ENCODE results near the gene SETD3.

Gene SETD3

GRCh38 chr14:99454246-99454645 is 26.4 kb downstream of the SETD3 start:
- no peak for DNase-seq (ENCODE audit: low spot score)
- H3K4ac ChIP-seq (ENCODE audit: low read length): no peak overlapping the region

DNA sequence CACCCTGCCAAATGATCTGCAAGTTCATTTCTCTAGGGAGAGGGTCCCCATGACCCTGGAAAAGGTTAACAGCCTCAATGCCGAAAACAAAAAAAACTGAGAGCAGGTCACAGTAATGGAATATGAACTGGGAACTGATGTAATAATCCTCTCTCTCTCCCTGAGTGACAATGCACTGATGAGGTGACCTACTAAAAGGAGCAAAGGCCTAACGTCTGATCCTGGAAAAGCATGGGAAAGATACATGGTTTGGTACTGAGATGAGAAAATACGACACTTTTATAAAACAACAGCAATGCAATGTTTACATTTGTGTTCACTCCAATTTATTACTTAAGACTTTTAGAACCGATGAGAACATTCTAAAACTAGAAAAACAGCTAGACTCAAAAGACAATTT is 27.7 kb downstream of the SETD3 start:
- no peak overlapping the region for H3K27ac ChIP-seq (replicated peaks; ENCODE audit: low read length)
- no peak for DNase-seq (ENCODE audit: low spot score)
- WGBS, 2 donors (ENCODE audit: extremely low coverage in 2 of 2, insufficient read length in 2 of 2, insufficient replicate concordance in 1 of 2): no CpG with 5 or more reads among the region's 4 CpGs
- no peak overlapping the region for H3K4me2 ChIP-seq (ENCODE audit: insufficient read depth, low read length, poor library complexity, severe bottlenecking)
- no peaks in the 10 kb centered on the region for H3K4me1 ChIP-seq (ENCODE audit: control insufficient read depth in 2 of 2, insufficient read depth in 1 of 2, low read depth in 1 of 2, low read length in 2 of 2)
- H3K14ac ChIP-seq (ENCODE audit: low read length): no peak overlapping the region
- no peak overlapping the region for H4K8ac ChIP-seq (ENCODE audit: low read depth, low read length)
- no peak overlapping the region for H2AFZ ChIP-seq (ENCODE audit: low read length)
- no peak overlapping the region for H2BK120ac ChIP-seq (ENCODE audit: low read depth, low read length)
- no peak overlapping the region for H3K18ac ChIP-seq (ENCODE audit: low read length)
- H3K4me3 ChIP-seq (ENCODE audit: low read length in 2 of 2): no peak overlapping the region
- H4K91ac ChIP-seq (ENCODE audit: low read depth, low read length, poor library complexity): no peak overlapping the region
- no peak overlapping the region for H2AK5ac ChIP-seq (ENCODE audit: low read depth, low read length)
- no peak overlapping the region for H2BK15ac ChIP-seq (ENCODE audit: low read length)
- H3K9ac ChIP-seq (ENCODE audit: low read depth, low read length, poor library complexity): no peak overlapping the region
- H3K27me3 ChIP-seq (ENCODE audit: control insufficient read depth in 3 of 3, insufficient read depth in 3 of 3, low read depth in 1 of 3, low read length in 3 of 3): no peaks in the 10 kb centered on the region
- H3K9me3 ChIP-seq (replicated peaks in 1 of 2; ENCODE audit: control insufficient read depth in 2 of 2, insufficient read depth in 1 of 2, low read depth in 1 of 2, low read length in 2 of 2): no peaks in the 10 kb centered on the region
- H2BK12ac ChIP-seq (ENCODE audit: low read length): no peak overlapping the region
- no peak overlapping the region for H2BK5ac ChIP-seq (ENCODE audit: low read length)
- H3K23ac ChIP-seq (ENCODE audit: low read depth, low read length, poor library complexity): no peak overlapping the region
- no peak overlapping the region for H3K4ac ChIP-seq (ENCODE audit: low read length)
- no peaks in the 10 kb centered on the region for H3K79me1 ChIP-seq (ENCODE audit: low read depth, low read length)
- H3K36me3 ChIP-seq (replicated peaks in 1 of 2; ENCODE audit: control insufficient read depth in 2 of 2, insufficient read depth in 2 of 2, low read length in 2 of 2): peaks cover 22 to 92% of the 10 kb centered on the region in 2 donors

More at GRCh38 chr14:99454246-99454645, 26.4 kb downstream of the SETD3 start:
- no peak overlapping the region for H3K14ac ChIP-seq (ENCODE audit: low read length)
- no peak overlapping the region for H3K27ac ChIP-seq (replicated peaks; ENCODE audit: low read length)
- peaks cover 17 to 92% of the 10 kb centered on the region in 2 donors for H3K36me3 ChIP-seq (replicated peaks in 1 of 2; ENCODE audit: control insufficient read depth in 2 of 2, insufficient read depth in 2 of 2, low read length in 2 of 2)
- no peak overlapping the region for H4K91ac ChIP-seq (ENCODE audit: low read depth, low read length, poor library complexity)
- H2BK15ac ChIP-seq (ENCODE audit: low read length): no peak overlapping the region
- no peak overlapping the region for H2BK5ac ChIP-seq (ENCODE audit: low read length)
- no peak overlapping the region for H3K18ac ChIP-seq (ENCODE audit: low read length)
- H2AK5ac ChIP-seq (ENCODE audit: low read depth, low read length): no peak overlapping the region
- no peak overlapping the region for H2BK120ac ChIP-seq (ENCODE audit: low read depth, low read length)
- no peaks in the 10 kb centered on the region for H3K9me3 ChIP-seq (replicated peaks in 1 of 2; ENCODE audit: control insufficient read depth in 2 of 2, insufficient read depth in 1 of 2, low read depth in 1 of 2, low read length in 2 of 2)
- H3K4me2 ChIP-seq (ENCODE audit: insufficient read depth, low read length, poor library complexity, severe bottlenecking): no peak overlapping the region
- H2BK12ac ChIP-seq (ENCODE audit: low read length): no peak overlapping the region
- H3K79me1 ChIP-seq (ENCODE audit: low read depth, low read length): no peaks in the 10 kb centered on the region
- no peak overlapping the region for H4K8ac ChIP-seq (ENCODE audit: low read depth, low read length)
- no peak overlapping the region for H3K23ac ChIP-seq (ENCODE audit: low read depth, low read length, poor library complexity)
- H2AFZ ChIP-seq (ENCODE audit: low read length): no peak overlapping the region
- H3K9ac ChIP-seq (ENCODE audit: low read depth, low read length, poor library complexity): no peak overlapping the region
- no peak overlapping the region for H3K4me3 ChIP-seq (ENCODE audit: low read length in 2 of 2)
- no peaks in the 10 kb centered on the region for H3K27me3 ChIP-seq (ENCODE audit: control insufficient read depth in 3 of 3, insufficient read depth in 3 of 3, low read depth in 1 of 3, low read length in 3 of 3)
- no CpG with 5 or more reads among the region's 3 CpGs for whole genome bisulfite sequencing, 2 donors (ENCODE audit: extremely low coverage in 2 of 2, insufficient read length in 2 of 2, insufficient replicate concordance in 1 of 2)
- no peaks in the 10 kb centered on the region for H3K4me1 ChIP-seq (ENCODE audit: control insufficient read depth in 2 of 2, insufficient read depth in 1 of 2, low read depth in 1 of 2, low read length in 2 of 2)

DNA sequence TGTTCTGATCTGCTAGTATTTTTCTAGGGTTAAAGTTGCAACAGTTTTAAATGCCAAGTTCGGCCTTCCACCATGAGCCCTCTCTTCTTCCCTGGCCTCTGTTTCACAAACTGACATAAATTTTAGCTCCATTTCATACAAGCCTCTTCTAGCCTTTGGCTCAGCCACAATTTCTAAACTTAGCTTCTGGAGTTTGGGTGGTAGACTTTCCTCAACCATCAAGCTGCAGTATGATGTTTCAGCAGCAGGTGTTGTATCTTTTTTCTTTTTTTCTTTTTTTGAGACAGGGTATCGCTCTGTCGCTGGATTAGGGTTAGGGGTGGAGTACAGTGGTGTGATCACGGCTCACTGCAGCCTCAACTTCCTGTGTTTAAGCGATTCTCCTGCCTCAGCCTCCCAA is 29.4 kb downstream of the SETD3 start:
- Histone ChIP-seq H3K36me3 (replicated peaks in 1 of 2; ENCODE audit: control insufficient read depth in 2 of 2, insufficient read depth in 2 of 2, low read length in 2 of 2) (peaks cover 18 to 91% of the 10 kb centered on the region in 2 donors), H2BK5ac (ENCODE audit: low read length) (no peak overlapping the region), H4K91ac (ENCODE audit: low read depth, low read length, poor library complexity) (no peak overlapping the region), H3K27ac (replicated peaks; ENCODE audit: low read length) (no peak overlapping the region), H3K27me3 (ENCODE audit: control insufficient read depth in 3 of 3, insufficient read depth in 3 of 3, low read depth in 1 of 3, low read length in 3 of 3) (no peaks in the 10 kb centered on the region), H2BK15ac (ENCODE audit: low read length) (no peak overlapping the region), H2BK12ac (ENCODE audit: low read length) (no peak overlapping the region), H2AFZ (ENCODE audit: low read length) (no peak overlapping the region), H3K4ac (ENCODE audit: low read length) (no peak overlapping the region), H3K9me3 (replicated peaks in 1 of 2; ENCODE audit: control insufficient read depth in 2 of 2, insufficient read depth in 1 of 2, low read depth in 1 of 2, low read length in 2 of 2) (no peaks in the 10 kb centered on the region), H2AK5ac (ENCODE audit: low read depth, low read length) (no peak overlapping the region), H3K14ac (ENCODE audit: low read length) (no peak overlapping the region), H3K4me1 (ENCODE audit: control insufficient read depth in 2 of 2, insufficient read depth in 1 of 2, low read depth in 1 of 2, low read length in 2 of 2) (no peaks in the 10 kb centered on the region), H3K18ac (ENCODE audit: low read length) (no peak overlapping the region), H3K4me3 (ENCODE audit: low read length in 2 of 2) (no peak overlapping the region), H3K79me1 (ENCODE audit: low read depth, low read length) (no peaks in the 10 kb centered on the region), H3K9ac (ENCODE audit: low read depth, low read length, poor library complexity) (no peak overlapping the region), H2BK120ac (ENCODE audit: low read depth, low read length) (no peak overlapping the region), H3K23ac (ENCODE audit: low read depth, low read length, poor library complexity) (no peak overlapping the region), H4K8ac (ENCODE audit: low read depth, low read length) (no peak overlapping the region), H3K4me2 (ENCODE audit: insufficient read depth, low read length, poor library complexity, severe bottlenecking) (no peak overlapping the region)
- DNase-seq (ENCODE audit: low spot score): no peak
- WGBS, 2 donors (ENCODE audit: extremely low coverage in 2 of 2, insufficient read length in 2 of 2, insufficient replicate concordance in 1 of 2): no CpG with 5 or more reads among the region's 5 CpGs

- H3K36me3 ChIP-seq (replicated peaks in 1 of 2; ENCODE audit: control insufficient read depth in 2 of 2, insufficient read depth in 2 of 2, low read length in 2 of 2): peaks cover 18 to 90% of the 10 kb centered on the region in 2 donors
- no peak overlapping the region for H3K23ac ChIP-seq (ENCODE audit: low read depth, low read length, poor library complexity)
- no peak overlapping the region for H3K9ac ChIP-seq (ENCODE audit: low read depth, low read length, poor library complexity)
- H3K4me1 ChIP-seq (ENCODE audit: control insufficient read depth in 2 of 2, insufficient read depth in 1 of 2, low read depth in 1 of 2, low read length in 2 of 2): no peaks in the 10 kb centered on the region
- H2BK12ac ChIP-seq (ENCODE audit: low read length): no peak overlapping the region
- no peaks in the 10 kb centered on the region for H3K79me1 ChIP-seq (ENCODE audit: low read depth, low read length)
- no peak overlapping the region for H4K8ac ChIP-seq (ENCODE audit: low read depth, low read length)
- no peak overlapping the region for H3K4me3 ChIP-seq (ENCODE audit: low read length in 2 of 2)
- H3K9me3 ChIP-seq (replicated peaks in 1 of 2; ENCODE audit: control insufficient read depth in 2 of 2, insufficient read depth in 1 of 2, low read depth in 1 of 2, low read length in 2 of 2): no peaks in the 10 kb centered on the region
- no peak overlapping the region for H3K4ac ChIP-seq (ENCODE audit: low read length)
- H4K91ac ChIP-seq (ENCODE audit: low read depth, low read length, poor library complexity): no peak overlapping the region
- H2AK5ac ChIP-seq (ENCODE audit: low read depth, low read length): no peak overlapping the region
- no peak overlapping the region for H2BK5ac ChIP-seq (ENCODE audit: low read length)
- no CpG with 5 or more reads among the region's 3 CpGs for WGBS, 2 donors (ENCODE audit: extremely low coverage in 2 of 2, insufficient read length in 2 of 2, insufficient replicate concordance in 1 of 2)
- no peak overlapping the region for H3K4me2 ChIP-seq (ENCODE audit: insufficient read depth, low read length, poor library complexity, severe bottlenecking)
- no peak overlapping the region for H2AFZ ChIP-seq (ENCODE audit: low read length)
- DNase-seq (ENCODE audit: low spot score): no peak
- H3K14ac ChIP-seq (ENCODE audit: low read length): no peak overlapping the region
- H3K18ac ChIP-seq (ENCODE audit: low read length): no peak overlapping the region
- no peak overlapping the region for H2BK120ac ChIP-seq (ENCODE audit: low read depth, low read length)
- no peak overlapping the region for H2BK15ac ChIP-seq (ENCODE audit: low read length)
- no peaks in the 10 kb centered on the region for H3K27me3 ChIP-seq (ENCODE audit: control insufficient read depth in 3 of 3, insufficient read depth in 3 of 3, low read depth in 1 of 3, low read length in 3 of 3)
- H3K27ac ChIP-seq (replicated peaks; ENCODE audit: low read length): no peak overlapping the region
Observed at GRCh38 chr14:99450266-99450665, 30.4 kb downstream of the SETD3 start.
